BLaER1 treated with 17β-estradiol and CSF1 and Interleukin-3, amounts not matched to agents 10 nM and 100 nM (cell line): Measurements from ENCODE around the gene GDPD4.
"Not testable (repeated sequence)": the region's sequence is repeated elsewhere in the genome, so short reads cannot be mapped to it uniquely, and the experiment has no call there.

Experiments
- H3K27ac ChIP-seq, 11 experiments: shearing (Covaris generic); formaldehyde crosslinking; 2 replicates each; pipeline ENCODE4 v1.8.1; 2022
- H3K27me3 ChIP-seq, 11 experiments: shearing (Covaris generic); formaldehyde crosslinking; 2 replicates each; pipeline ENCODE4 v1.8.1; 2022
- H3K36me3 ChIP-seq, 11 experiments: shearing (Covaris generic); formaldehyde crosslinking; 2 replicates each; pipeline ENCODE4 v1.8.1; 2022
- H3K4me1 ChIP-seq, 10 experiments: shearing (Covaris generic); formaldehyde crosslinking; 2 replicates each; pipeline ENCODE4 v1.8.1; 2022
- H3K4me2 ChIP-seq, 11 experiments: shearing (Covaris generic); formaldehyde crosslinking; 2 replicates each; pipeline ENCODE4 v1.8.1; 2022
- H3K4me3 ChIP-seq, 10 experiments: shearing (Covaris generic); formaldehyde crosslinking; 2 replicates each; pipeline ENCODE4 v1.8.1; 2022
- H3K9ac ChIP-seq, 11 experiments: shearing (Covaris generic); formaldehyde crosslinking; 2 replicates each; pipeline ENCODE4 v1.8.1; 2022
- H3K9me3 ChIP-seq, 11 experiments: shearing (Covaris generic); formaldehyde crosslinking; replicated peaks in 1 of 11; 2 replicates each; pipeline ENCODE4 v1.8.1; 2022
- H4K20me1 ChIP-seq, 11 experiments: shearing (Covaris generic); formaldehyde crosslinking; 2 replicates each; pipeline ENCODE4 v1.8.1; 2022
- Cebpa-rat ChIP-seq, 11 experiments: shearing (Covaris generic); IDR thresholded peaks; 2 replicates each; pipeline ENCODE4 v1.8.1; 2022

GDPD4 gene

DNA sequence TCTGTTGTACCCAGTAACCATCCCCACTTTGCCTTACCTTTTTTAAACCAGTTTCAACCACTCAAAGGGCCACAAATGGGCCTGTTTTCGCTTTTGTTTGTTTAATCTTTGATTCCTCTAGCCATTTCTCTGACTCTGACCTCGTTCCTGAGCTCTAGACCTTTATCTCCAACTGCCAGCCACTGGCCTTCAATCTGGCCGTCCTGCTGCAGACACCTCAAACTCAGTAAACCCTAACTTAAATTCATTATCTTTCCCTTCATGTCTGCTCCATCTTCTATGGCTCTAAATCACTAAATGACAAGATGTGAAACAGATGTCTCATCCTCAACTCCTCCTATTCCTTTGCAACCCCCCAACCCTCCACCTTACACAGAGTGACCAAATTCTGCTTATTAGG is 1.3 kb upstream of the GDPD4 start:
- H3K27ac ChIP-seq: no peak overlapping the region
- H3K36me3 ChIP-seq: no peaks in the 10 kb centered on the region
- H3K9me3 ChIP-seq: peaks cover 0 to 7% (median 0%) of the 10 kb centered on the region in 11 experiments; a peak in 2 of 22 replicates
- no peaks in the 10 kb centered on the region for H3K4me1 ChIP-seq
- no peak overlapping the region for H3K4me2 ChIP-seq
- H4K20me1 ChIP-seq: no peaks in the 10 kb centered on the region
- no peak overlapping the region for H3K9ac ChIP-seq
- no peaks in the 10 kb centered on the region for H3K27me3 ChIP-seq
- no peak overlapping the region for H3K4me3 ChIP-seq
- TF ChIP-seq Cebpa-rat (IDR thresholded peaks at IDR 0.05): no peak

DNA sequence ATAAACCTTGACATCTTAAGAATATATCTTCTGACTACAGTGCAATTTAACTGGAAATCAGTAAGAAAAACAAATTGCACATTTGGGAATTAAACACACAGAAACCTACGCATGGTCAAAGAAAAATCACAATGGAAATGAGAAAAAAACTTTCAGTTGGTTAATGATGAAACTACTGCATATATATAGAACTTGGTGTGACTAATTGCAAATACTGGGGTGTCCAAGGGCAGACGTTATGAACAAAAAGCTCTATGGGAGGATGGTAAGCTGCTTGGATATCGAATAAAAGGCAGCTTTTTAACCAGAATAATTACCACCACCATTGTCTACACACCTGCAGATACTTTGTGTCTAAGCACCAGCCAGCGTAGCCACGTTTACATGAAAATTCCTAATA is 791 bp downstream of the GDPD4 start:
- no peak overlapping the region for H3K4me3 ChIP-seq
- H3K36me3 ChIP-seq: no peaks in the 10 kb centered on the region
- H3K27me3 ChIP-seq: no peaks in the 10 kb centered on the region
- no peak overlapping the region for H3K9ac ChIP-seq
- H3K9me3 ChIP-seq: peaks cover 0 to 7% (median 0%) of the 10 kb centered on the region in 11 experiments; a peak in 2 of 22 replicates
- H3K27ac ChIP-seq: no peak overlapping the region
- no peaks in the 10 kb centered on the region for H4K20me1 ChIP-seq
- H3K4me2 ChIP-seq: no peak overlapping the region
- TF ChIP-seq Cebpa-rat (IDR thresholded peaks at IDR 0.05): no peak
- no peaks in the 10 kb centered on the region for H3K4me1 ChIP-seq

DNA sequence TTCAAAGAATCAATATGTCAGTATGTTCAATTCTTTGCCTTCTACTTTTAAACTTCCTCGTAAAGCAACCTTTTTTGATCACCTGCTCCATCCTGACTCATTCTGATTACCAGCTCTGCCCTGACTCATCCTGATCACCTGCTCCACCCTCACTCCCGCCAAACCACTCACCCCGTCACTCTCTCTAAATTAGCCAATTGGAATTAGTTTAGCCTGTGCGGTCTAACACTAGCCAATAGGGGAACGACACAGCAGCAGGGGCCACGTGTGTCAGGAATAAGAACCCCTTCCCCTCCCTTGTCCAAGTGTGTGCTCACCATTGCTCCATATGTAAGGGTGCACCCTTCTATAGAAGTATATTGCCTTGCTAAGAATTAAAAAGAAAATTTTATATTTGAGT is 1.5 kb downstream of the GDPD4 start:
- H3K4me3 ChIP-seq, H3K4me1 ChIP-seq, H3K27ac ChIP-seq, H3K27me3 ChIP-seq, H4K20me1 ChIP-seq, H3K9ac ChIP-seq, H3K36me3 ChIP-seq, H3K4me2 ChIP-seq, H3K9me3 ChIP-seq: not testable (repeated sequence)

DNA sequence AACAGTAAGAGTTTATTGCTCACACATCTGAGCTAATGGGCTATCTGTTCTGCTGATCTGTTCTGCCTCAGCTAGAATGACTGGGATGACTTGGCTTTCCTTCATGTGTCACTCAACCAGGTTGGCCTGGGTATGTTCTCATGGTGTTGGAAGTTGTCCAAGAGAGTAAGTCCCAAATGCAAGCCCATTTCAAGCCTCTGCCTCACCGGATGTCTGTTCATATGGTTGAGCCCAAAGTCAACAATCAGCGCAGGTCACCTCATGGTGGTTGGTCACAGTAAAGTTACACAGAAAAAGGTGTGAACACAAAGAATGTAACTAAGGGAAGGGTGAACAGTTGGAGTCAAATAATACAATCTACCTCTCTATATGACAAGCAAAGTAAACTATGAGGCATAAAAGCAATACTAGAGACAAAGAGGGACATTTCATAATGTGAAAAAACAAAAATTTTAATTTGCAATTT is 1.9 kb downstream of the GDPD4 start:
- Histone ChIP-seq H3K36me3 (no peaks in the 10 kb centered on the region), H3K4me3 (no peak overlapping the region), H3K9ac (no peak overlapping the region), H3K27ac (no peak overlapping the region), H3K4me2 (no peak overlapping the region), H4K20me1 (no peaks in the 10 kb centered on the region), H3K4me1 (no peaks in the 10 kb centered on the region), H3K27me3 (no peaks in the 10 kb centered on the region), H3K9me3 (peaks cover 0 to 7% (median 0%) of the 10 kb centered on the region in 11 experiments; a peak in 2 of 22 replicates)
- TF ChIP-seq Cebpa-rat (IDR thresholded peaks at IDR 0.05): no peak

DNA sequence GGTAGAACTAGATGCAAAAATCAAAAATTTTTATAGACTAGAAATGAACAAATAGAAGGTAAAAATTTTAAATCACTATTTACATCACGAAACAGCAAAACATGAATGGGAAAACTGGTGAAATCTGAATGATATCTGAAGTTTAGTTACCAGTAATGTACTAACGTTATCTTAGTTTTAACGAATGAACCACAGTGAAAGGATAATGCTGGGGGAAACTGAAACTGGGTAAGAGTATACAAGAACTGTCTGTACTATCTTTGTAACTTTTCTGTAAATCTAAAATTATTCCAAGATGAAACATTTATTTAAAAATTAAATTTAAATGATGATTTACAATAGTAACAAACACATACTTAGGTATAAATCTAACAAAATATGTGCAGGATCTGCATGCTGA is 7.4 kb downstream of the GDPD4 start:
- Histone ChIP-seq H3K9me3 (no peaks in the 10 kb centered on the region), H3K4me1 (no peaks in the 10 kb centered on the region), H3K4me3 (no peak overlapping the region), H3K9ac (no peak overlapping the region), H3K27me3 (no peaks in the 10 kb centered on the region), H3K36me3 (no peaks in the 10 kb centered on the region), H3K27ac (no peak overlapping the region), H3K4me2 (no peak overlapping the region), H4K20me1 (no peaks in the 10 kb centered on the region)
- no peak for TF ChIP-seq Cebpa-rat (IDR thresholded peaks at IDR 0.05)

DNA sequence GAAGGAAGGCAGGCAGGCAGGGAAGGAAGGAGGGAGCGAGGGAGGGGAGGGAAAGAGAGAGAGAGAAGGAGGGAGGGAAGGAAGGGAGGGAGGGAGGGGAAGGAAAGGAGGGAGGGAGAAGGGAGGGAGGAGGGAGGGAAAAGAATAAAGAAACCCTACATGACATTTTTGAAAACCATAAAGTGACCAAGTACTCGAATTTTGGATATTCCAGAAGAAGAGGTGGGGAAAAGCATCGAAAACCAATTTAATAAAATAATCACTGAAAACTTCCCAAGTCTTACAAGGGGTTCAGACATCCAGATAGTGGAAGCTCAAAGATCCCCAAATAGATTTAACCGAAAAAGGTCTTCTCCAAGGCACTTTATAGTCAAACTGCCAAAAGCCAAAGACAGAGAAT is 11.7 kb downstream of the GDPD4 start:
- Histone ChIP-seq H4K20me1 (no peaks in the 10 kb centered on the region), H3K27ac (no peak overlapping the region), H3K27me3 (no peaks in the 10 kb centered on the region), H3K4me2 (no peak overlapping the region), H3K36me3 (no peaks in the 10 kb centered on the region), H3K9me3 (no peaks in the 10 kb centered on the region), H3K4me1 (0 out of 20 replicates have a peak, but pooled peaks cover 0 to 10% (median 0%) of the 10 kb centered on the region in 10 experiments), H3K9ac (no peak overlapping the region), H3K4me3 (no peak overlapping the region)
- no peak for TF ChIP-seq Cebpa-rat (IDR thresholded peaks at IDR 0.05)

DNA sequence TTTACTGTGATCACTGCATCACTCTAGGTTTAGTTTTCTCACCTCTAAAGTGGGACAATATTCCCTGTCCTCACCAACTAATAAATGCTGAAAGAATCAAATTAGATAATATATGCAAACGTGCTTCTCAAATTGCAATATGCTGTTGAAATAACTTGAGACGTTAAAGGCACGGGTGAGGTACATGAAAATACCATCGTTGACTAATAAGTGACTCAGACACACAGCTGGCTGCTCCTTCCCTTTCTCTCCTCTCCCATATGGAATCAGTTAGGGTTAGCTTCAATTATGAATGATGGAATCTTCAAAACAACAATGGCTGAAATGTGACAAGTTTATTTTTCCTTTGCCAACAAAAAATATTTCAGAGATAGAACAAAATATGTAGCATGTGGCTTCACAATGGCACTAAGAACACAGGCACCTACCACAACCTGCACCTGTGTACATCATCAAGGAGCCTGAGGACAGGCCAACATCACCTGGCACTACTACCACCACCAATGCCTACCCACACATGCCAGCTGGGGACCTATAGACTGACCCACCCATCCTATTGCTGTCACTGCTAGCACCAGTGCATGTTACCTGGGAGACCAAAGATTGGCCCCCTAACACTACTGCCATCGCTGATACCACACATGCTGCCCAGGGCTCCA is 13.7 kb downstream of the GDPD4 start:
- Histone ChIP-seq H4K20me1 (no peaks in the 10 kb centered on the region), H3K27me3 (no peaks in the 10 kb centered on the region), H3K9ac (no peak overlapping the region), H3K4me1 (0 out of 20 replicates have a peak, but pooled peaks cover 0 to 10% (median 0%) of the 10 kb centered on the region in 10 experiments), H3K36me3 (no peaks in the 10 kb centered on the region), H3K27ac (no peak overlapping the region), H3K9me3 (no peaks in the 10 kb centered on the region), H3K4me2 (no peak overlapping the region), H3K4me3 (no peak overlapping the region)
- no peak for TF ChIP-seq Cebpa-rat (IDR thresholded peaks at IDR 0.05)

DNA sequence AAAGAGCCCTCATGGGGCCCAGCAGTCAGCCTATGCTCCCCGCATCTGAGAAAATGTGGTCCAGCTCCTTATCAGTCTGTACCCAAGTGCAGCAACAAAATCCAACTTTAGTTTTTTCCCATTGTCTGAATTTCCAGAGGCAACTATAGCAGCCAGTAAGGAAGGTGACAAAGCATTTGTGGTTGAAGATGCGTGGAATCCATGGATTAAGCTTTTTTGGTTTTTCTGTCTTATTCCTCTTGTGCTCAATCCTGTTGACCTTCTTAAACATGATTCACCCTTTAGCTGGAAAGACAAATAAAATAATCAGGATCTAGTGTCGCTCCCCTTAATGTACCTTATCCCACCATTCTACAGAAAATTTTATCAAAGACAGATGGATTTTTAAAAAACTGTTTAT is 14.3 kb downstream of the GDPD4 start:
- no peak overlapping the region for H3K4me3 ChIP-seq
- no peaks in the 10 kb centered on the region for H3K36me3 ChIP-seq

DNA sequence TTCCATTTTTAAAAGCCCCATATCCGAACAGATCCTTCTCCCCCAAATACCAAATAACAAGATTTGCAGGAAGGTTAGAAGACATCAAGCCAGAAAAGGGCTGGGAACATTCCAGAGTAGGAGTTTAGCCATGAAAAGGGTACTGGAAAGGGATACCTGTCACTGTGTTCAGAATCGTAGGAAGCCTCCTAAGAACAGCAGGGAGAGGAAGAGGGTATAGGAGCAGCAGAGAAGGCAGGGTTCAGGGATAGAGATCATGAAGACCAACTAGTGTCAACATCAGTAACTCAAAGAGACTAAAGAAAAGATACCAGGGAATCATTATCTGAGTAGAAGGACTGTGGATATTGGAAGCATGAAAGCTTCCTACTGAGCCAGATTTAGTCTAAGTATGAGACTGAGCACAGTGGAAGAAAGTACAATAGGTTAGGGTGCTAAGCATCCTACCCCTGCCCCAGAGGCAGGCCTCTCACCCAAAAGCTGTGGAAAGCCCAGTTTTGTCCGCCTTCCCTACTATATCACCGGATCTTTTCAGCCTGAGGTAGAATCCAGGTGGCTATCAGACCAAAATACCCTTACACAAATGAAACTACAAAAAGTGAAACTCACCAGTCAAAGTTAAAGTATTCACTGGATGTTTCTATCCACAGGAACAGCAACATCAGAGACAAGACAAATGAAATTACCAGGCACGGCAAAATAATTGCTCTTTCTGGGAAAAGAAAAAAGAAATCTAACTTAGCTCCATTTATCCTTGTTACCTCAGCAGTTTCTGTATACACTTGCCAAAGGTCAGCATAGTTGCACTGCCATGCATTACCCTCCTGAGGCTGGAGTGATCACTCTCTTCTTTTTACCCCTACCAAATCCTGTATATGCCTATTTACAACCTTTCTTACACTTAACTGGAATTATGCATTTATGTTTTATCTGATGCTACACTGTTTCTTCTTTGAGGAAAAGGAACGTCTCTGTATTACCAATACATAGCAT is 16.7 kb downstream of the GDPD4 start:
- Histone ChIP-seq H3K4me2 (no peak overlapping the region), H3K9ac (no peak overlapping the region)
- no peak for TF ChIP-seq Cebpa-rat (IDR thresholded peaks at IDR 0.05)

More for the DNA sequence above, 14.3 kb downstream of the GDPD4 start:
- H3K4me1 ChIP-seq: 0 out of 20 replicates have a peak, but pooled peaks cover 0 to 10% (median 0%) of the 10 kb centered on the region in 10 experiments
- H3K27me3 ChIP-seq: no peaks in the 10 kb centered on the region
- no peak for TF ChIP-seq Cebpa-rat (IDR thresholded peaks at IDR 0.05)
- no peak overlapping the region for H3K27ac ChIP-seq
- H3K4me2 ChIP-seq: no peak overlapping the region
- H3K9ac ChIP-seq: no peak overlapping the region
- no peaks in the 10 kb centered on the region for H4K20me1 ChIP-seq
- H3K9me3 ChIP-seq: no peaks in the 10 kb centered on the region

More for the DNA sequence above, 16.7 kb downstream of the GDPD4 start:
- Histone ChIP-seq H3K4me3 (no peak overlapping the region), H4K20me1 (no peaks in the 10 kb centered on the region), H3K4me1 (peaks cover 0 to 29% (median 7%) of the 10 kb centered on the region in 10 experiments; a peak in 12 of 20 replicates), H3K27me3 (no peaks in the 10 kb centered on the region), H3K27ac (no peak overlapping the region), H3K9me3 (peaks cover 0 to 11% (median 0%) of the 10 kb centered on the region in 11 experiments; a peak in 4 of 22 replicates), H3K36me3 (no peaks in the 10 kb centered on the region)
